Adrenal gland (tissue), 12 donors: Measurements from ENCODE around the gene LIMK1. TPM values are rescaled to one million over a fixed set of nuclear protein-coding genes. Genes with fewer than 3 reads are reported as not detected.

Source experiments
- DNase-seq, 7 donors: peaks; one replicate each; pipeline ENCODE4 v3.0.0-alpha.2; 2019 to 2020
- H3K27ac ChIP-seq, 5 donors: fragments of 200-600 bp; sonication (generic) in 4 of 5; 1 replicate in 3 of 5; 2 replicates in 2 of 5; pipeline versions ENCODE4 v1.5.1 to v1.8.0; 2016 to 2020; ENCODE audit warnings: mild to moderate bottlenecking in 1 of 5
- H3K27me3 ChIP-seq: fragments of 200-600 bp; 2 replicates; pipeline ENCODE4 v1.8.0; 2021
- H3K36me3 ChIP-seq, 2 donors: fragments of 200-600 bp; replicated peaks in 1 of 2; 1 replicate in 1 of 2; 2 replicates in 1 of 2; pipeline versions ENCODE4 v1.5.1 to v1.8.0; 2018 to 2022
- H3K4me1 ChIP-seq, 2 donors: fragments of 200-600 bp; replicated peaks in 1 of 2; 1 replicate in 1 of 2; 2 replicates in 1 of 2; pipeline versions ENCODE4 v1.5.1 to v1.8.0; 2018 to 2021
- H3K4me3 ChIP-seq, 4 donors: fragments of 200-600 bp; sonication (generic) in 3 of 4; one replicate each; pipeline ENCODE4 v1.5.1; 2016 to 2018
- H3K9me3 ChIP-seq, 3 donors: fragments of 200-600 bp; sonication (generic) in 1 of 3; replicated peaks in 1 of 3; 1 replicate in 2 of 3; 2 replicates in 1 of 3; pipeline versions ENCODE4 v1.5.1 to v1.8.0; 2016 to 2021
- POLR2A ChIP-seq, 2 donors: fragments of 450-650 bp; IDR thresholded peaks; one replicate each; pipeline ENCODE4 v1.6.1; 2017; ENCODE audit warnings: antibody characterized with exemption in 2 of 2, mild to moderate bottlenecking in 2 of 2, moderate library complexity in 1 of 2
- WGBS, 4 donors: extraction: QIAGEN DNeasy Blood & Tissue Kit in 2 of 4; methylation state at CpG; one replicate each; pipeline versions ENCODE4 v1.1.5 to v1.1.7; 2013 to 2017; 5-methylcytosine and 5-hydroxymethylcytosine counted together
- intact Hi-C, 2 donors: fragments of 100-400 bp; cut with DNase I; formaldehyde crosslinking; loops; one replicate each; pipeline versions ENCODE4 v1.14.1 to v1.15.0; 2022 to 2023
- polyA plus RNA-seq, 3 donors: library from polyadenylated mRNA; stranded (reverse); fragments of 200-250 nt in 2 of 3; fragments of 350-450 nt in 1 of 3; fragmentation: Illumina TruSeq in 1 of 3; extraction: RNeasy Lipid Tissue Mini Kit (QIAGEN cat#74804) in 1 of 3; gene quantifications; one replicate each; pipeline ENCODE4 v1.2.3, GENCODE V29; 2013 to 2014
- total RNA-seq, 9 donors: library from RNA; depleted of rRNA in 4 of 9; stranded (reverse); fragments of >200 nt in 4 of 9; fragments of 120-200 nt in 1 of 9; fragmentation: NEBNext Ultra II Directional in 1 of 9; extraction: Animal tissue kit (Norgen Biotek cat#: 25700) in 1 of 9; gene quantifications; one replicate each; pipeline versions ENCODE4 v1.1.0 to v1.2.4, GENCODE V29; 2013 to 2023
- TF ChIP-seq, protein P1 (sequence below), 6 experiments: fragments of 450-650 bp in 4 of 6; fragments of 200-600 bp in 2 of 6; sonication (generic) in 1 of 6; IDR thresholded peaks; 1 replicate in 5 of 6; 2 replicates in 1 of 6; pipeline versions ENCODE4 v1.5.1 to v1.8.0; 2016 to 2021; ENCODE audit warnings: antibody characterized with exemption in 6 of 6, mild to moderate bottlenecking in 2 of 6, moderate library complexity in 1 of 6
- donor health status: healthy with polysubstance abuse.
- donor health status: Bipolar disorder and iron deficiency.
- donor health status: DM: yes; HTN: yes; CAD: no.
- donor health status: DM: no; HTN: no; CAD: no.
- donor health status: DM: no; HTN: no; CAD: no.
- donor health status: DM: yes; HTN: yes; CAD: no.

The LIMK1 gene
- total and polyA plus RNA-seq, 12 donors, result 7.2 to 32.1 (median 19.8) TPM

DNA sequence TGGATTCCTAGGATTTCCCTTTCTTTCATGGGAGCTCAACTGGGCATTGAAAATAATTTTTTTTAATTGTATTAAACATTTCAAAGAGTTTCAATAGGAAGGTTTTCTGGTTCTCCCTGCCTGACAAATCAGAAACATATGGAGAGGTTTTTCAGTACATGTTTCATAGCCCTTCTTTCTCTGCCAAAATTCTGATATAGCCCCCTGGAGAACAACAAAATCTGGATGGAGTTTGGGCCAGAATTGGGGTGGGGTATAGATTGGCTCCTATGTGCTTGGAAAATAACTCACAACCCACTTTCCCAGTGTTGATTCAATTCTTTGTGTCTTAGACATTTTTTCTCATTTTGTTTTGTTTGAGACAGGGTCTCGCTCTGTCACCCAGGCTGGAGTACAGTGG lies 66.0 kb downstream of the LIMK1 start:
- no peak for DNase-seq
- 91 to 100% (median 97%) methylated on average over 1 of the region's 1 CpG for WGBS, 4 donors
- intact Hi-C loops, result no loop called here
- Histone ChIP-seq H3K27me3 (no peaks in the 10 kb centered on the region), H3K27ac (no peak overlapping the region), H3K36me3 (no peaks in the 10 kb centered on the region), H3K4me1 (no peaks in the 10 kb centered on the region), H3K9me3 (no peaks in the 10 kb centered on the region), H3K4me3 (no peak overlapping the region)
- TF ChIP-seq POLR2A (IDR thresholded peaks at IDR 0.05), result no peak
- TF ChIP-seq, protein P1, sequence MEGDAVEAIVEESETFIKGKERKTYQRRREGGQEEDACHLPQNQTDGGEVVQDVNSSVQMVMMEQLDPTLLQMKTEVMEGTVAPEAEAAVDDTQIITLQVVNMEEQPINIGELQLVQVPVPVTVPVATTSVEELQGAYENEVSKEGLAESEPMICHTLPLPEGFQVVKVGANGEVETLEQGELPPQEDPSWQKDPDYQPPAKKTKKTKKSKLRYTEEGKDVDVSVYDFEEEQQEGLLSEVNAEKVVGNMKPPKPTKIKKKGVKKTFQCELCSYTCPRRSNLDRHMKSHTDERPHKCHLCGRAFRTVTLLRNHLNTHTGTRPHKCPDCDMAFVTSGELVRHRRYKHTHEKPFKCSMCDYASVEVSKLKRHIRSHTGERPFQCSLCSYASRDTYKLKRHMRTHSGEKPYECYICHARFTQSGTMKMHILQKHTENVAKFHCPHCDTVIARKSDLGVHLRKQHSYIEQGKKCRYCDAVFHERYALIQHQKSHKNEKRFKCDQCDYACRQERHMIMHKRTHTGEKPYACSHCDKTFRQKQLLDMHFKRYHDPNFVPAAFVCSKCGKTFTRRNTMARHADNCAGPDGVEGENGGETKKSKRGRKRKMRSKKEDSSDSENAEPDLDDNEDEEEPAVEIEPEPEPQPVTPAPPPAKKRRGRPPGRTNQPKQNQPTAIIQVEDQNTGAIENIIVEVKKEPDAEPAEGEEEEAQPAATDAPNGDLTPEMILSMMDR (IDR thresholded peaks at IDR 0.05), result no peak

DNA sequence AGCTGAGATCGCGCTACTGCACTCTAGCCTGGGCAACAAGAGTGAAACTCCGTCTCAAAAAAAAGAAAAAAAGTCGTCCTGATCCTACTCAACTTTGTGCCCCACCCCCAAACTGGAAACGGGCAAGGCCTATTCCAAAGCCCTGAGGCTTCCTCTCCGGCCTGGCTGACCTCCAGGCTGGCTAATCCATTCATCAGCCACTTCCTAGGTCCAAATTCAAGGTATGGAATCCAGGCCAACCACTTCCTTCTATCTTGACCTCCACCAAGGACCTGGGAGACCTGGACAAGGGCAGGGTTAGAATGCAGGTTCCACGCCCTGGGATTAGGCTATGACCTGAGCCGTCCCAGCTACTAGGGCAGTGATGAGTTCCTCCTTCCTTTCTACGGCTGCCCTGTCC lies 70.1 kb downstream of the LIMK1 start:
- intact Hi-C loops, result no loop called here
- DNase-seq, result no peak
- no peak overlapping the region for H3K4me3 ChIP-seq
- TF ChIP-seq, protein P1 (IDR thresholded peaks at IDR 0.05), result no peak
- TF ChIP-seq POLR2A (IDR thresholded peaks at IDR 0.05), result no peak
- H3K9me3 ChIP-seq, result no peaks in the 10 kb centered on the region
- no peaks in the 10 kb centered on the region for H3K4me1 ChIP-seq
- H3K27ac ChIP-seq, result no peak overlapping the region
- no peaks in the 10 kb centered on the region for H3K36me3 ChIP-seq
- no peaks in the 10 kb centered on the region for H3K27me3 ChIP-seq
- WGBS, 4 donors, result 76 to 82% (median 79%) methylated on average over 9 of the region's 9 CpGs

DNA sequence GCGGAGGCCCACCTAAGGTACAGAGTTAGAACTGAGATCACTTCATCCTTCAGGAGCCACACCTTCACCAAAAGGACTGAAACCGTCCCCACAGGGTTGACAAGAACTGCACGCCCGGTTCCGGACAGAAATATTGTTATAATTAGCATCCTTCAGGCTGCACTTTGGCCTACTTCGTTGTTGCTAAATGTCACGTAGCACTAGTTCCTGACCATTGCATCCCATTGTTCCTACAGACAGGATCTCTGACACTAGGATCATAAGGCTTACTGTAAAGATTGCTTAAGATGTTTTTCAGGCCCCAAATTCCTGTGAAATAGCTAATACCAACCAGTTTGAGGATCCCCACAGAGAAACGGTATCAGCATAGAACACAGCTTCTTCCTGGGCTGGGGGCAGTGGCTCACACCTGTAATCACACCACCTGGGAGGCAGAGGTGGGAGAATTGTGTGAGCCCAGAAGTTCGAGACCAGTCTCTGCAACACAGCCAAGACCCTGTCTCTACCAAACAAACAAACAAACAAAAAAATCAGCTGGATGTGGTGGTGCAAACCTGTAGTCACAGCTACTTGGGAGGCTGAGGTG lies 72.3 kb downstream of the LIMK1 start:
- intact Hi-C loops, result no loop called here
- Histone ChIP-seq H3K4me1 (peaks cover 0 to 3% of the 10 kb centered on the region in 2 donors), H3K27ac (no peak overlapping the region), H3K36me3 (no peaks in the 10 kb centered on the region), H3K27me3 (no peaks in the 10 kb centered on the region), H3K9me3 (no peaks in the 10 kb centered on the region), H3K4me3 (no peak overlapping the region)
- DNase-seq, result no peak
- TF ChIP-seq POLR2A (IDR thresholded peaks at IDR 0.05), result no peak
- TF ChIP-seq, protein P1 (IDR thresholded peaks at IDR 0.05), result no peak
- WGBS, 4 donors, result 77 to 90% (median 85%) methylated on average over 9 of the region's 9 CpGs

DNA sequence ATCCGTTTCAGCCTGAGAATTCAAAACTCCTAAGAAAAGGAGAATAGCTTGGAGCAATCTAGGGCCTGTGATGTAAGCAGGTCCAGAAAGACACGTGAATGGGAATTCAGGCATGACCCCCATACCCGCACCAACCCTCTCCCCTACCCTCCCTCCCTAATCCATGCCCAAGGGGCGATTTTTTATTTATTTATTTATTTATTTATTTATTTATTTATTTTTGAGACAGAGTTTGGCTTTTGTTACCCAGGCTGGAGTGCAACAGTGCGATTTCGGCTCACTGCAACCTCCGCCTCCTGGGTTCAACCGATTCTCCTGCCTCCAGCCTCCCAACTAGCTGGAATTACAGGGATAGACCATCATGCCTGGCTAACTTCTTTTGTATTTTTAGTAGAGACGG lies 74.0 kb downstream of the LIMK1 start:
- Histone ChIP-seq H3K9me3 (no peaks in the 10 kb centered on the region), H3K4me3 (no peak overlapping the region), H3K27me3 (no peaks in the 10 kb centered on the region), H3K27ac (no peak overlapping the region), H3K4me1 (peaks cover 0 to 3% of the 10 kb centered on the region in 2 donors), H3K36me3 (no peaks in the 10 kb centered on the region)
- 94 to 98% (median 96%) methylated on average over 9 of the region's 9 CpGs for WGBS, 4 donors
- intact Hi-C loops, result no loop called here
- TF ChIP-seq, protein P1 (IDR thresholded peaks at IDR 0.05), result no peak
- no peak for TF ChIP-seq POLR2A (IDR thresholded peaks at IDR 0.05)
- DNase-seq, result no peak
